OCI-LY1 (cell line): ENCODE data around the gene UBR2.

Experiments
- CTCF ChIP-seq: fragments of 200-600 bp; sonication (generic), shearing (Covaris generic); IDR thresholded peaks from 2 replicates; pipeline ENCODE4 v1.5.1; 2017; ENCODE audit warnings: mild to moderate bottlenecking, antibody characterized with exemption, low read length, moderate library complexity, mixed read lengths
- EZH2 ChIP-seq: fragments of 200-600 bp; sonication (generic), shearing (Covaris generic); IDR thresholded peaks from 2 replicates; pipeline ENCODE4 v1.8.0; 2017; ENCODE audit warnings: borderline replicate concordance, mixed run types, mild to moderate bottlenecking, antibody characterized with exemption, low read length, moderate library complexity, mixed read lengths

- peak; percentile 96 for TF ChIP-seq CTCF
- TF ChIP-seq EZH2, result no peak
Observed at GRCh38 chr6:42726485-42727086, 162.8 kb downstream of the UBR2 start.
